ENCODE results near the gene MTA2. TPM values are rescaled to one million over a fixed set of nuclear protein-coding genes. Genes with fewer than 3 reads are reported as not detected.
"Not testable (repeated sequence)": the region's sequence is repeated elsewhere in the genome, so short reads cannot be mapped to it uniquely, and the experiment has no call there.

Gene MTA2
- total RNA-seq, 1 donor from 2014 or later: 34.1 TPM

- ATAC-seq (peak; percentile 71), DNase-seq (ENCODE audit: missing footprints) (peak; percentile 93)
- intact Hi-C loops (cut with DNase I): no loop called here
These were observed 45.4 kb downstream of the MTA2 start for GRCh38 chr11:62556108-62556874.

- intact Hi-C loops (cut with DNase I): no loop called here
- DNase-seq (ENCODE audit: missing footprints) (no peak), ATAC-seq (no peak)
These were observed 46.1 kb downstream of the MTA2 start for GRCh38 chr11:62555464-62556107.

GRCh38 chr11:62554387-62555167, 47.1 kb downstream of the MTA2 start:
- no peak for DNase-seq (ENCODE audit: missing footprints)
- intact Hi-C loops (cut with DNase I): no loop called here
- ATAC-seq: no peak

- DNase-seq (ENCODE audit: missing footprints): no peak
- no peak for ATAC-seq
- intact Hi-C loops (cut with DNase I): no loop called here
These were observed 47.8 kb downstream of the MTA2 start for GRCh38 chr11:62553839-62554361.

GRCh38 chr11:62553080-62553838, 48.4 kb downstream of the MTA2 start:
- intact Hi-C loops (cut with DNase I): no loop called here
- DNase-seq (ENCODE audit: missing footprints): peak; percentile 92
- peak; percentile 84 for ATAC-seq

GRCh38 chr11:62552485-62553079, 49.1 kb downstream of the MTA2 start:
- no peak for ATAC-seq
- intact Hi-C loops (cut with DNase I): no loop called here
- no peak for DNase-seq (ENCODE audit: missing footprints)

GRCh38 chr11:62550478-62550877, 51.2 kb downstream of the MTA2 start:
- DNase-seq (ENCODE audit: missing footprints); intact Hi-C loops (cut with DNase I); ATAC-seq: not testable (repeated sequence)

- intact Hi-C loops (cut with DNase I): loop anchor here (5.0 kb wide), 2 partner anchors 119 to 294 kb away; partner anchors contain the start of genes C11orf98 and CSKMT
- no peak for ATAC-seq
- DNase-seq (ENCODE audit: missing footprints): no peak
These were observed 52.9 kb downstream of the MTA2 start for GRCh38 chr11:62548545-62549335.

GRCh38 chr11:62547691-62548281, 53.9 kb downstream of the MTA2 start:
- peak; percentile 35 for ATAC-seq
- intact Hi-C loops (cut with DNase I): loop anchor here (5.0 kb wide), 2 partner anchors 120 to 295 kb away; partner anchors contain the start of genes C11orf98 and CSKMT
- DNase-seq (ENCODE audit: missing footprints): no peak

- ATAC-seq (no peak), DNase-seq (ENCODE audit: missing footprints) (no peak)
- intact Hi-C loops (cut with DNase I): loop anchor here (5.0 kb wide), 2 partner anchors 120 to 295 kb away; partner anchors contain the start of genes C11orf98 and CSKMT
These were observed 54.6 kb downstream of the MTA2 start for GRCh38 chr11:62546929-62547625.

- ATAC-seq (peak; percentile 76), DNase-seq (ENCODE audit: missing footprints) (peak; percentile 93)
- intact Hi-C loops (cut with DNase I): loop anchor here (5.0 kb wide), 2 partner anchors 121 to 296 kb away; partner anchors contain the start of genes C11orf98 and CSKMT
These were observed 55.3 kb downstream of the MTA2 start, which contains the start of gene AHNAK for GRCh38 chr11:62546244-62546928. AHNAK (minus strand) TSS chr11:62546806; CDS start chr11:62536098, 10,708 bp downstream.

GRCh38 chr11:62545437-62546243, 56.0 kb downstream of the MTA2 start:
- intact Hi-C loops (cut with DNase I): loop anchor here (2.0 to 5.0 kb wide), 4 partner anchors 15 to 297 kb away; partner anchors contain the start of genes C11orf98 and CSKMT
- peak; percentile 96 for DNase-seq (ENCODE audit: missing footprints)
- ATAC-seq: peak; percentile 66

- no peak for DNase-seq (ENCODE audit: missing footprints)
- ATAC-seq: no peak
- intact Hi-C loops (cut with DNase I): loop anchor here (2.0 to 5.0 kb wide), 5 partner anchors 16 to 297 kb away; partner anchors contain the start of genes C11orf98 and CSKMT
These were observed 56.9 kb downstream of the MTA2 start for GRCh38 chr11:62544581-62545436.

Measured in Right ventricle myocardium inferior (tissue), 1 donor.